HG03378 (cell line): ENCODE data around the gene UBE3C.

Experiments used
- ATAC-seq: cut with Tn5 transposase; IDR thresholded peaks from one replicate; pipeline ENCODE4 v1.9.1; 2021; ENCODE audit warnings: mild to moderate bottlenecking, moderate library complexity; ENCODE audit not compliant: unreplicated experiment

Gene UBE3C

DNA sequence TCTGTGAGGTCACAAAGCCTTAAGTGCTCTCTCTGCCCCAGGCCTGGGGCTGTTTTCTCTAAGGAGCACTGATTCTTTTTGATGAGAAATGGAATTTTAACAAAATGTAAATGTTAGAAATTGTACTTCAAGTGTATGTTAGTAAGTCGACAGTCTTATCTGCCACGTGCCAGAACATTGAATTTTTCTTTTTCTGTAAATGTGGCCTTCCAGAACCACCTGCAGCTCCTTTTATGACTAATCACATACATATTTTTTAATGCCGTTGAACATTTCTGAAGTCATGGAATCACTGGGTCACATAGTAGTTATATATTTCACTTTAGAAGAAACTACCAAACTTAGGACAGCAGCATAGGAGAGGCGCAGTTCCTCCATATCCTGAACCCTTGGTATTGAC, 38.0 kb downstream of the UBE3C start:
- ATAC-seq = no peak

- ATAC-seq = no peak
Observed at GRCh38 chr7:157177333-157177982, 38.7 kb downstream of the UBE3C start.

DNA sequence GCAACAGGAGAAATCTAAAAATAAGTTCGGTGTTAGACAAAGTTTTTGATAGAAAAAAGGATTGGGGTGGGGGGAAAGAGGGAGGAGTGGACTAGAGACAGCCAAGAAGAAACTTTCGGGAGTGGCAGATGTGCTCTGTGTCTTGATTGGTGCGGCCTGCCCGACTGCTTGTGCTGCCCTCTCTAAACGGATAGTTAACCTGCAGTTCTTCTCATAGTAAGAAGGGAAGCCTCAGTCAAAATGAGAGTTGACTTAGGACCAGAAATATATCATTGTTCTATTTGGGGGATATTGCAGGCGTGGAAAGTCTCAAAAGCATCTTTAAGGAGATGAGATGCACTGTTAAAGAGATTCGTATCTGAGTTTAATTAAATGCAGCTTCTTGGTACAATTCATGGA, 39.3 kb downstream of the UBE3C start:
- ATAC-seq = no peak

DNA sequence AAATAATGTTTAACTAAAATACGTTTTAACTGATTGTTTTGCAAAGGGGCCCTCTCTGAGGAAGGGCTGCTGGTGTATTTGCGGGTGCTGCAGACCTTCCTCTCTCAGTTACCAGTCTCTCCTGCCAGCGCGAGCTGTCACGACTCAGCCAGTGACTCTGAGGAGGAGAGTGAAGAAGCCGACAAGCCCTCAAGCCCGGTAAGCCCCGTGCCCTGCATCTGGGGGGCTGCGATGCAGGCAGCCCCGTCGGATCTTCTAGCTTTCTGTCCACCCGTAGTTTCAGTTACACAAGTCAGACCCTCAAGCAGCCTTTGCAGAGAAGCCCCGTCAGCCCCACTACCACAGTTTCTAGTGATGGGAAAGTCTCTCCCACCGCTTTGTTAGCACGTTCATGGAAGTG, 45.1 kb downstream of the UBE3C start:
- no peak for ATAC-seq

- no peak for ATAC-seq
Observed at GRCh38 chr7:157188091-157188665, 49.5 kb downstream of the UBE3C start.

DNA sequence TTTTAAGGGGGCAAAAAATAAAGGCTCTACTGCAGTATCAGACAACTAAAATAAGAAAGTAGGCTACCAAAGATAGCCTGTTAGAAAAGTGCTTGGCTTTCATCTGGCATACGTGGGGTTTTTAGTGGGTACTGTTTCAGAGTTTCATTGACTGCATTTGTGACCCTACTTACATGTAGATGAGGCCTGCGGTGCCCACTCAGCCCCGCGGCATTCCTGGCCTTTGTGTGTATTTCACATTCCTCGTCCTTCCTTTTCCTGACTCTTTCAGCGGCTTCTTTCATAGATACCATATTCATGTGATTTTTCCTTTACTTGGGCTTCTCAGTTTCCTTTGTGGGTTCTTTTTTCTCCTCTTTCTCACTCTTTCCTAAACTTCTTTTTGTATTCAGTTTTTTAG, 50.7 kb downstream of the UBE3C start:
- no peak for ATAC-seq

DNA sequence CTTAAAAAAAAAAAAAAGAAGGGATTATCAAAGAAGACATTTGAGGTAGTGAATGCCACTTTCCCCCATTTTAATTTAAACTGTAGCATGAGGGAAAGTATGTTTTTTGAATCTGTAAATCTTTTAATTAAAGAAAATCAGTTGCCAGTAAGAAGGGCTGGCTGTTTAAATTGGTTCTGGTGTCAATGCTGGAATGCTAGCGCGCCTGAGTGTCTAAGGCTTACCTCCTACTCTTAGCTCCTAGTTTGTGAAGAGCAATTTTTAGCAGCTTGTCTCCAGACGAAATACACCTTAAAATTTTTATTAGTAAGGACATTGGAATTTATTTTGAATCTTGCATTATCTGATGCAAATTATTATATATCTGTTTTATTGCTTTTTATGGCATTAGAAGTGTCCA, 54.1 kb downstream of the UBE3C start:
- ATAC-seq = no peak

DNA sequence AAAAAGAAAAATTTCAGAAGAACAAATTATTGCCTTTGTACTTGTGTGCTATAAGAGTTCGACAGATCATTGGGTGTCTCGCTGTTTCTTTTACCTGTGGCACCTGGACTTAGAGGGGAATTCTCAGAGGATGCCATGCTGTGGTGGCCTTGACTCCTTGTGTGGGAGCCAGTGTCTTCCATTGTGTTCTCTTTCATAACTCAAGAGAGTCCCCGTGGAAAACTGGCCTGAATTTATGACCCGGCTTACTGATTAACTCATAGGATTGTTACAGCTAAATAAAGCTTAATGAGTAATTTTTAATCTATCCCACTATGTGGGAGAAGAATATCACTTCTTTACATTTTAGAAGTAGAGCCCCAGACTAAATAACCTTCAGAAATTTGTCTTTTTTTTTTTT, 54.5 kb downstream of the UBE3C start:
- ATAC-seq = no peak

- ATAC-seq = no peak
Observed at GRCh38 chr7:157194948-157195347, 56.2 kb downstream of the UBE3C start.

GRCh38 chr7:157195868-157196267, 57.1 kb downstream of the UBE3C start:
- ATAC-seq = no peak

GRCh38 chr7:157204134-157204533, 65.4 kb downstream of the UBE3C start:
- no peak for ATAC-seq

DNA sequence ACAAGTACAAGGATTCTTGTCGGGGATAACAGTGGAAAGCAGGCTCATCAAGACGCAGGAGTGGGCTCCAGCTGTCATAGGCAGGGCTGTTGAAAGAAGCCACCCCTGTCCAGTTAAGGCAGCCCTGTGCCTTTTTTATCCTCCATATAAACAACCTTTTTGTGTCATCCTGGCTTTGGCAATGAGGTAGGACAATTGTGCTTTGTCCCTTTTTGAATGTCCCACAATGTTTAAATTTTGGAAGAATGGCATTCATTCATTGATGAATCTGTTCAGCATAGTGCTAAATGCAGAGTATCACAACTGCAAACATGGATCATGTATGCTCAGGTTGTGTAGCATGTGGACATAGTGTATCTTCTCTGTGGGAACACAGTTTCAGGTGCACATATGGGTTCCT, 66.7 kb downstream of the UBE3C start:
- ATAC-seq = no peak

- no peak for ATAC-seq
Observed at GRCh38 chr7:157208571-157209413, 70.1 kb downstream of the UBE3C start.

GRCh38 chr7:157210682-157211081, 72.0 kb downstream of the UBE3C start:
- ATAC-seq = no peak

DNA sequence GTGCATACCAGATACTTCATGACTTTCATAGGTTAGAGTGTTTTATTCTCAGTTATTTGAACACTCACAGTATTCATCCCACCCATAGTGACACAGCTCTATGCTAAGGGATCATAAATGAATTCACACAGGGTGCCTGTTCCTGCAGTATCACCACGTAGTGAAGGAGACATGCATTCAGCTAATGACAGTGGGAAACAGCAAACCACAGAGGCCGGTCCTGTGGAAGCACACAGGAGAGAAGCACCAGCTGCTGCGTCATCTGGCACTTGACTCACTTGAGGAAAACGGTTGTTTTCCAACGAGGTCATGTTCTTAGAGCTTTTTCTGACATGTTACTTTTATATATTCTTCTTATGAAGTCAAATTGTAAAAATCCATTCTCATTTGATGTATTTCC, 73.0 kb downstream of the UBE3C start:
- no peak for ATAC-seq

- no peak for ATAC-seq
Observed at GRCh38 chr7:157219154-157219553, 80.4 kb downstream of the UBE3C start.

- ATAC-seq = no peak
Observed at GRCh38 chr7:157220916-157221569, 82.3 kb downstream of the UBE3C start.

- ATAC-seq = no peak
Observed at GRCh38 chr7:157222687-157223086, 84.0 kb downstream of the UBE3C start.

- no peak for ATAC-seq
Observed at GRCh38 chr7:157224627-157225026, 85.9 kb downstream of the UBE3C start.

GRCh38 chr7:157228864-157229422, 90.2 kb downstream of the UBE3C start:
- no peak for ATAC-seq

DNA sequence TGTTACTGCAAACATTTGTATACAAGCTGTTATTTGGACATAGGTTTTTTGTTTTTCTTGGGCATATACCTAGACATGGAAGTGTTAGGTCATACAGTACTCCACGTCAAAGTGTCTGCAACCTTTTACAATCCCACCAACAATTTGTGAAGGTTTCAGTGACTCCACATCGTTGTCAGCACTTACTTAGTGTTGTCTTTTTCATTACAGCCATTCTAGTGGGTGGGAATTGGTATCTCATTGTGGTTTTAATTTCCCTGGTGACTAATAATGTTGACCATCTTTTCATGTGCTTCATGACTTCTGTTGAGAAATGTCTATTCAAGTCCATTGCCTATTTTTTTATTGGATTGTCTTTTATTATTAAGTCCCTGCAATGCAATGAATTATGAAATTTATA, 95.0 kb downstream of the UBE3C start:
- no peak for ATAC-seq
